ENCODE measurements around the gene CORO2B. TPM values are rescaled to one million over a fixed set of nuclear protein-coding genes. Genes with fewer than 3 reads are reported as not detected.

CORO2B gene
- total RNA-seq, 1 experiment from 2014 or later: 0.43 TPM

GRCh38 chr15:68626739-68627138 lies 47.9 kb downstream of the CORO2B start:
- no peak for DNase-seq (ENCODE audit: low spot score)

GRCh38 chr15:68627476-68627875 lies 48.7 kb downstream of the CORO2B start:
- no peak for DNase-seq (ENCODE audit: low spot score)

GRCh38 chr15:68627995-68628394 lies 49.2 kb downstream of the CORO2B start:
- no peak for DNase-seq (ENCODE audit: low spot score)

- no peak for DNase-seq (ENCODE audit: low spot score)
These were observed 50.9 kb downstream of the CORO2B start for GRCh38 chr15:68629519-68630210.

- DNase-seq (ENCODE audit: low spot score): no peak
These were observed 51.4 kb downstream of the CORO2B start for GRCh38 chr15:68630211-68630555.

GRCh38 chr15:68630836-68631235 lies 52.0 kb downstream of the CORO2B start:
- no peak for DNase-seq (ENCODE audit: low spot score)

- no peak for DNase-seq (ENCODE audit: low spot score)
These were observed 52.8 kb downstream of the CORO2B start for GRCh38 chr15:68631601-68632051.

GRCh38 chr15:68632101-68632500 lies 53.3 kb downstream of the CORO2B start:
- no peak for DNase-seq (ENCODE audit: low spot score)

- no peak for DNase-seq (ENCODE audit: low spot score)
These were observed 54.7 kb downstream of the CORO2B start for GRCh38 chr15:68633231-68634121.

GRCh38 chr15:68634122-68634482 lies 55.3 kb downstream of the CORO2B start:
- DNase-seq (ENCODE audit: low spot score): no peak

- no peak for DNase-seq (ENCODE audit: low spot score)
These were observed 55.7 kb downstream of the CORO2B start for GRCh38 chr15:68634531-68634930.

- no peak for DNase-seq (ENCODE audit: low spot score)
These were observed 56.3 kb downstream of the CORO2B start for GRCh38 chr15:68635141-68635540.

GRCh38 chr15:68636256-68636655 lies 57.5 kb downstream of the CORO2B start:
- no peak for DNase-seq (ENCODE audit: low spot score)

GRCh38 chr15:68637767-68638404 lies 59.1 kb downstream of the CORO2B start:
- DNase-seq (ENCODE audit: low spot score): no peak

GRCh38 chr15:68638953-68639515 lies 60.2 kb downstream of the CORO2B start:
- peak; percentile 57 for DNase-seq (ENCODE audit: low spot score)

GRCh38 chr15:68639926-68640600 lies 61.3 kb downstream of the CORO2B start:
- DNase-seq (ENCODE audit: low spot score): no peak

GRCh38 chr15:68640791-68641331 lies 62.1 kb downstream of the CORO2B start:
- DNase-seq (ENCODE audit: low spot score): no peak

GRCh38 chr15:68641376-68641775 lies 62.6 kb downstream of the CORO2B start:
- no peak for DNase-seq (ENCODE audit: low spot score)

- DNase-seq (ENCODE audit: low spot score): peak; percentile 10
These were observed 63.7 kb downstream of the CORO2B start for GRCh38 chr15:68642491-68642845.

GRCh38 chr15:68643216-68643830 lies 64.5 kb downstream of the CORO2B start:
- DNase-seq (ENCODE audit: low spot score): no peak
